ENCODE results near the gene PIAS3.
"Not testable (repeated sequence)": the region's sequence is repeated elsewhere in the genome, so short reads cannot be mapped to it uniquely, and the experiment has no call there.

Gene PIAS3

DNA sequence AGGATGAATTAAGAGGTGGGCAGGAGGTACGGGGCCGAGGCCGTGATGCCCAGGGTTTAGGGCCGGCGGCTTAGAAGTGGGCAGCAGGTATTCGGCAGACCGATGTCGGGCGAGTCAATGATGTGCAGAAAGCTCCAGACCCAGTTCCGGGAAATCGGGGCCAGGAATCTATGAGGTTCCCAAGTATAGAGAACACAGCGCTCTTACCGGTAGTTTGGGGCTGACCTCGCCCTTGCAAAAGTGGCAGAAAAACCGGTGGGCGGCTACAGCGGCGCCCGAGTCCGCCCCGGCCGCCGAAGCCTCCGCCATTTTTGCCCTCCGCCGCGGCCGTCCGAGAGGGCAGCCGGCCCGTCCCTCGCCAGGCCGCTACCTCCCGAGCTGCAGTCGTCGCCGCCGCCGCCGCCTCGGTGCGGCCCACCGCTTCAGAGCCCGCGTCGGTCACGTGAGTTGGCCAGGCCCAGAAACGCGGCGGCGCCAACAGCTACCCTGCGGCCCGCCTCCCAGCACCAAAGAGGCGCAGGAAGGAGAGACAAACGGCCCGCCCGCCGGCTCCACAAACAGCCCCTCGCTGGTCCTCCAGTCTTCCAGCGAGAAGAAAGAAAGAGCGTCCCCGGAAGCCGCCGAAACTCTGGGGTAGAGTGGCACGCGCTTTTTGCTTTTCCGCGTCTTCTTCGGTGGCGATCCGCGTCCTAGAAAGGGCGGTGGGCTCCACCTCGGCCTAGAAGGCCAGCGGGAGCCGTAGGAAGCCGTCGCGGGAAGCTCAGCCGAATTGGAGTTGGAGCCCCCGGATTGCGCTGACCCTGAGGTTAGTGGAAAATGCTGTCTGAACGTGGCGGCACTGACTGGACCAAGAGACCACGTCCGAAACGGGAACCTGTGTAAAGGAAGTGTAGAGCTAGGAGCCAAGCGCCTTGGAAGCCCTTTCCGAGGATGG lies 35.0 kb downstream of the PIAS3 start, which contains the start of the genes POLR3C and RNF115:
Gene POLR3C (plus strand): TSS at position 636 of the 934 bp plus-strand sequence. CDS start 1,577 bp downstream, outside the sequence.
Gene RNF115 (minus strand): TSS at position 531 of the 934 bp plus-strand sequence. CDS start 222 bp downstream, at position 309.
- DNase-seq (ENCODE audit: low read depth, low spot score) = peak; percentile 66

DNA sequence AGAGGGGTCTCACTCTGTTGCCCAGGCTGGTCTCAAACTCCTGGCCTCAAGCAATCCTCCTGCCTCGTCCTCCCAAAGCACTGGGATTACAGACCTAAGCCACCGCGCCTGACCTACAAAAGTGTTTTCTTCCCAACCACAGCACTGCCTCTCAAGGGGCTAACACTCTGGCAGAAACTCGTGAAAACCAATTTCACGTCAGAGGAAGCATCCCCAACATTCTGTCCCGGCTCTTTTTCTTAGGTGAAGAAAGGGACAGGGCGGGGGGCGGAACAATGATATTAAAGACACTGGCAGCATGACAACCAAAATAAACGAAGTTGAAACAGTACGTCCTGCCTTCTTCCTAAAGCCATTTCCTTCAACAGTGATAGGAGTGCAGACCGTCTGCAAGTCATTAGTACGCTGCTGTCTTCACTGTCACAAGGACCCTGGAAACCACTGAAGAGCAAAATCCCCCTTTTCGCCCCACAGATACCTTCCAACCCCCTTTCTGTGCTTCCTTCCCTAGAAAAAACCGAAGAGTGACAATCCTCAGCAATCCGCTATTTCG lies 36.0 kb downstream of the PIAS3 start:
- not testable (repeated sequence) for DNase-seq (ENCODE audit: low read depth, low spot score)

DNA sequence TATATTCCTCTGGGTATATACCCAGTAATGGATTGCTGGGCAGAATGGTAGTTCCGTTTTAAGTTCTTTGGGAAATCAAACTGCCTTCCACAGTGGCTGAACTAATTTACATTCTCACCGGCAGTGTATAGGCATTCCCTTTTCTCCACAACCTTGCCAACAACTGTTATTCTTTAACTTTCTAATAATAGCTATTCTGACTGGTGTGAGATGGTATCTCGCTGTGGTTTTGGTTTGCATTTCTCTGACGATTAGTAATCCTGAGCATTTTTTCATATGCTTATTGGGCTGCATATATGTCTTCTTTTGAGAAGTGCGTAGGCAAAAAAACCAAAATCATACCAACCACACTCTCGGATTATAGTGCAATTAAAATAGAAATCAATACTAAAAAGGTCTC lies 40.8 kb downstream of the PIAS3 start:
- DNase-seq (ENCODE audit: low read depth, low spot score) = not testable (repeated sequence)

DNA sequence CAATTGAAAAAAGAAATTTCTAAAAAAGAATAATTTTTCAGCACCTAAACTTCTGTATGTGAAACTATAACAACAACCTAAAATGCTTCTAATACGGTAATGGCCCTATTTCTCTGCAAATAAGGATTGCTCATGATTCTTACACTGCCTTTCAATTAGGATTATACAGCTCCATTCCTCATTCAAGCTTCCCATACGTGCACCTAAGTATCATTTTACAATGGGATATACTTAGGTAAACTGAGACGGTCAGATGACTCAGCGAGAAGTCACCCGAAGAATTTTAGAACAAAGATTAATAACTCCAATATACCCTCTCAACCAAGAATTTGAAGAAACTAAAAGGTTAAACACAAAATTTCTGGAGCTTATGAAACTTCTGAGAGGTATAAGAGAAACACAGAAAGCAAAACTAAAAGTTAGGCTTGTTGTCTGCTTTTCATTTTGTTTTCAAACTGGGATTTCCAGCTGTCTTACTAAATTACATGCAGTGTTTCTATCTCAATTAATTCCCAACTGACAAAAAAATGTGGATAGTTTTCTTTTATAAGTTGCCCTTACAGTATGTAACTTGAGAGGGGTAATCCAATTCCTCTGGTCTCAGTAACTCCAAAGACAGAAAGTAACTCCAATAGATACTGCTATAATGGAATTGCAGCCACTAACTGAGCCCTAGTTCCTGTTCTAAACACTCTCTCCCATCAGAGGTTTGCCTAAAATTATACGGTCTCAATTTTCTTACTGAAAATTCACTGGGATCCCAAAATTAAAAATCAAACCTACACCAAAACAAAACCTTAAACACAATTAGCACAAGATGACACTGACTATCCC lies 45.7 kb downstream of the PIAS3 start:
- not testable (repeated sequence) for DNase-seq (ENCODE audit: low read depth, low spot score)

DNA sequence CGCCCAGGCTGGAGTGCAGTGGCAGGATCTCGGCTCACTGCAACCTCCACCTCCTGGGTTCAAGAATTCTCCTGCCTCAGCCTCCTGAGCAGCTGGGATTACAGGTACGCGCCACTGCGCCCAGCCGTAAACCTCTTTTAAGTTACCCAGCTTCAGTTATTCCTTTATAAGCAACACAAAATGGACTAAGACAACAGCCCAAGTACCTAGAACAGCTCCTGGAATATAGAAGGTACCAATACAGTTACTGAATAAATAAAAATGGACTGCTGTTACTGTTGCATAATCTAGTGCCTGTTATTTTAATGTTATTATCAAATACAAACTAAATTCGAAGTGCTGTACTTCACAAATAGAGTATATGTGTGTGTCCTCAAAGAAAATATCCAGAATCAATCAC lies 52.0 kb downstream of the PIAS3 start:
- no peak for DNase-seq (ENCODE audit: low read depth, low spot score)

DNA sequence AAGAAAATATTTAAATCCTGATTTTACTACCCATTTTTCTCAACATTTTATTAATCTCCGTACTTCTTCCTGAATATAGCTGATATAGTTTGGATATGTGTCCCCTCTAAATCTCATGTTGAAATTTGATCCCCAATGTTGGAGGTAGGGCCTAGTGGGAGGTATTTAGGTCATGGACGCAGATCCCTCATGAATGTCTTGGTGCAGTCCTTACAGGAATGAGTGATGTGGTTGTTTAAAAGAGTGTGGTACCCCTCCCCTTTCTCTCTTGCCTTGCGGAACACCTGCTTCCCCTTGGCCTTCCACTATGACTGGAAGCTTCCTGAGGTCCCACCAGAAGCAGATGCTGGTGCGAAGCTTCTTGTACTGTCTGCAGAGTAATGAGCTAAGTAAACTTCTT lies 52.5 kb downstream of the PIAS3 start:
- DNase-seq (ENCODE audit: low read depth, low spot score) = no peak

DNA sequence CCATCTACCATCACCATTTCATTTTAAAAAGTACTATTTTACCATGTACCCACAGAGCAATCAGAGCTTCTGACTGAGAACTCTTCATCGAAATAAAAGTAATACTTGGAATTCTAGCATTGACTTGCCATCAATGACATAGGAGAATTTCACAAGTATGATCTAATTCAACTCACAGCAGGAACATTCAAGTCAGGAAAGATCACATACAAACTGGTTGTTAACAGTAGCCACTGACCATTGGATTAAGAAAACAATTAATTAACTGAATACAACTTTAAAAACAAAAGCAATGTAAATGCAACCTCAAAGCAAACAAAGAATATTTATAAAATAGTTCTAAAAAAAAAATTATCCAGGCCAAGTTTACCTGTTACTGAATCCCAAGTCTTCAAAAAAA lies 53.8 kb downstream of the PIAS3 start:
- DNase-seq (ENCODE audit: low read depth, low spot score) = no peak

DNA sequence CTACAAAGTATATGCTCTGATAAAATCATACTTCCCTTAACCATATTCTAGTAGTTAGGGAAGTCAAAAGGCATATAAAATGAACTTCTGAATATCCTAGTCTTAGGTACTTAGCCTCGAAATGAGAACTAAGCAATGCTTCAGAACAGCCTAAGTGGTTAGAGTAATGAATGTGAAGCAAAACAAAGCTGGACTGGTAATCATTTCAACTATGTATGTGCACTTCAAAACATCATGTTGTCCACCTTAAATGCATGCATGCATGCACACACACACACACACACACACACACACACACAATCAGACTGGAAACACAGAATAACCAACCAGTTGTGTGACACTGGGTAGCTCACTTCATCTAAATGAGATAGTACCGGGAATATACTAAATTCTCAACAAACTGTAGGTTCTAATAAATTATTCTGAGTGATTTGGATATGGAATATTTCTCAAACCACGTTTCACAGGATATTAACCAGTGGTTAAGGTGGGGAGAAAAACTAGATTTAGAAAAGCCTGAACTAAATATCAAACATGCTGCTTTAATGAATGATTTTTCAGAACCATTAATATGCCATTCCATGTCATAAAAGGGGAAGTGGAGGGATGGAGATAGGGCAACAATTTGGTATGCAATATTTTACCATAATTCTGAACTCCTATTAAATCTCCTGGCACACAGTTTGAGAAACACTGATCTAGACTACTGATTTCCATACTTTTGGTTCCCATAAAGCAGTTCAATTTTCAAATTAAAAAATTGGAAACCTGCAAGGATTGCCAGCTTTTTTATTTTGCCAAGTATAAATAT lies 54.4 kb downstream of the PIAS3 start:
- no peak for DNase-seq (ENCODE audit: low read depth, low spot score)

DNA sequence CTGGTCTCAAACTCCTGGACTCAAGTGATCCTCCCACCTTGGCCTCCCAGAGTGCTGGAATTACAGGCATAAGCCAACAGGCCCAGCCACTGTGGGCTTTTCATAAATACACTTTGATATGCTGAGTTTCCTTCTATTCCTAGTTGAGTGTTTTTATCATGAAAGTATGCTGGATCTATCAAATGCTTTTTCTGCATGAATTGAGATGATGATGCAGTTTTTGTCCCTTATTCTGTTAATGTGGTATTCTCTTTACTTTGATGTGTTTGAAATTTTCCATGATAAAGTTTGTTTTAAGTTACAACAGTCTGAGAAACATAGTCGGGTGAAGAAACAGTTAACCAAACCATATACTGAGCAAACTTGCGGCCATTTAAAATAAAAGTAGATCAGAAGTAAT lies 59.1 kb downstream of the PIAS3 start:
- DNase-seq (ENCODE audit: low read depth, low spot score) = no peak
